ENCODE data around the gene DUSP22.

The DUSP22 gene

DNA sequence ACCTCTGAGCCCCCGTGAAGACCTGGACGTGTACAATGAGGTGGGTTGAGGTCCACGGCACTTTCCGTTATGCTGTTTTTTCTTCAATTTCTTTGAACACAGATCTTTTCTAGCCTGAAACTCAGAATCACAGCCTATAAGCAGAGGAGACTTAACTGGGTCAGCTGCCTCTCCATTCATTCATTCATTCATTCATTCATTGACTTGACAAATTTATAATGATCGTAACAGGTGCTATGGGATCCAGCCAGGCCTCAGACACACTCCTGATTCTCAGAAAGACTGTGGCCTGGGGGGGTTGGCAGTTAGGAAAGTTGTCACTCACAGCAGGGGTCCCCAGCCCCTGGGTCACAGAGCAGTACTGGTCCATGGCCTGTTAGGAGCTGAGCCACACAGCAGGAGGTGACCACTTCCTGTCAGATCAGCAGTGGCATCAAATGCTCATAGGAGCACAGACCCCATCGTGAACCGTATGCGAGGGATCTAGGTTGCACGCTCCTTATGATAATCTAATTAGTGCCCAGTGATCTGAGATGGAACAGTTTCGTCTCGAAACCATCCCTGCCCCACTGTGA, 60.7 kb downstream of the DUSP22 start:
- no peak for DNase-seq (ENCODE audit: low read depth)

DNA sequence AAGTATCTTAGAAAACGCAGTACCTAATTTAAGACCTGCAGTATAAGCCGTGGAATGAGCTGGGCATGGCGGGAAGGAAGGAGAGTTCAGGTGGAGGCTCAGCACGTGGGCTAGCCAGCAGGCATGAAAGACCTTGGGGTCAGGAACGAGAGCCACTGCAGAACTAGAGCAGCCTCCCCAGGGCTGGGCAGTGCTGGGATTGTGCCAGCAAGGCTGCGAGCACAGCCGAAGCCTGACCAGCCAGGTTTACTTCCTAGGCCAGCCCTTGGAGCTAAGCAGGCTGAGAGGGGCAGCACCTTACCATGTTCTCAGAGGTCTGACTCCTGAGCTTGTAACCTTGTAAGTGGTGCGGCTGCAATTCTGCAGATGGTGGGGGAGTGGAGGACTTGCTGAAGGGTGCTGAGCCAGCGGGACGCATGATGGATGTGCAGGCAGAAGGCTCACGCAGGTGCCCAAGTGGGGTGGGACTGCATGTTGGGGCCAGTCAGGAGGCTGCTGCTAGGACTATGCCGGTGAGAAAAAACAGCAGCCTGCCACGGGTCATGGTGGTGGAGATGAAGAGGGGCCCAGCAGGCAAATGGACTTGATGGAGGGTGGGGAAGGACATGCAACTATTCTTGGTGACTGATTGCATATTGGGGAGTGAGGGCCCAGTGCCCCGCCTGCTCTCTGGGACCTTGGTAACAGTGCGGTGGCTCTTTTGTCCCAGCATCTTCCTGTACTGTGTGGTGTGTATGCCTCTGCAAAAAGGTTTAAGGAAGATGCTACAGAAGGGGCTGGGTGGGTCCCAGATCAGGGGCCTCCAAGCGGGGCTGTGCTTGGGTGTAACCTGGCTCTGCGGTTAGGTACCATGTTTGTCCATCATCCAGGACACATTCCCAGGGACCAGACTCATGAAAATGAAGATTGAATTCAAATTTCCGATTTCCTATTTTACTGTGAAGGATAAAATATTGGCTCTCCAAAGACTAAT, 61.6 kb downstream of the DUSP22 start:
- DNase-seq (ENCODE audit: low read depth): no peak

DNA sequence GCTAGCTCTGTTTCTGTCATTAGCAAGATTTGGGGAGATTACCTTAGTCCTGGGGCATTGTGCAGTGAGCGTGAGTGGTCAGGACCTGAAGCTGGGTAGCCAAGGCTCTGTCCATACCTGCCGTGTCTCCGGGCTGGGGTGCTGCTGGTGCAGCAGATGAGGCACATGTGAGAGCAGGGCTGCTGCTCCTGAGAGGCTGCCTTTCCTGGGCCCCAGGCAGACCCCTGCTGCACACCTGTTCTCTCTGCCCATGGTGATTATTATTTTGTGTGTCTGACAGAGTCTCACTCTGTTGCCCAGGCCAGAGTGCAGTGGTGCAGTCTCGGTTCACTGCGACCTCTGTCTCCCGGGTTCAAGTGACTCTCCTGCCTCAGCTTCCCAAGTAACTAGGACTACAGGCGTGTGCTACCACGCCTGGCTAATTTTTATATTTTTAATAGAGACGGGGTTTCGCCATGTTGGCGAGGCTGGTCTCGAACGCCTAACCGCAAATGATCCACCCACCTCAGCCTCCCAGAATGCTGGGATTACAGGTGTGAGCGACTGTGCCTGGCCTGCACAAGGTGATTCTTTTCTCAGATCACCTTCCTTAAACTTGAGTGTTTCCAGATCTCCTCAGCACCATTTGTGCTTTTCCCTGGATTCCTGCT, 62.5 kb downstream of the DUSP22 start:
- DNase-seq (ENCODE audit: low read depth): no peak

DNA sequence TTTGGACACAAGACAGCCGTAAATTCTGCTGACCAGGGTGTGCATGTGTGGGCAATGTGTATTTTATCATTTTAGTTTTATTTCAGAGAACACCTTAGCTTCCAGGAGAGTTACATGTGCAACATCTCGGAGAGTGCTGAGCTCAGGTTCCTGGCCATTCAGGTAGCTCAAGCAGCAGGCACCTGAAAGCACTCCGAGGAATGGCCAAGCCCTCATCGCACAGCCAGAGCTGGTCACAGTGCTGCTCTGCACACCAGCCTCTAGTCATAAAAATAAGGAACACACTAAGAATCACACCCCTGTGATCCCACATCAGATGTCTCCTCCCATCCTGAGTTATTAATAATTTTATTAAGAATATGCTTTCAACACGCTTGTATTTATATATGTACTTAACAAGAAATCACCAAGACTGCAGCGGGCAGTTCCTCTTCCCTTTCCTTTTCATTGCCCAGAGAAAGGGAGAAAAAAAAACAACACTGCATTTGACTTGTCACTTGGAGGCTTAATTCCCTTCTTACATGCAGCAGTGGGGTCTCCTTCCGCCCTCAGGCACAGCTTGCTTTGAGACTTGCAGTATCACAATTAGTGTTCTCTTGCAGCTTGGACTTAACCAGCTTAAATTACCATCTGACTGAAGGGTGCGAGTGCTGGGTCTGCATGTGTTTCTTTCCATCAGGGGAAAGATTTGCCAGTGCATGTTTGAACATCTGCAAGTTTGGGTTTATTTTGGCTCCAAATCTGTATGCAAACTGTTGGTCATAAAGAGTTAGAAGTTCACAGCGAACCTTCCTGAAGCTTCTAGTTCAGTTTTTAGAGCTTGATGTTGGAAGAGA, 63.3 kb downstream of the DUSP22 start:
- DNase-seq (ENCODE audit: low read depth): no peak

DNA sequence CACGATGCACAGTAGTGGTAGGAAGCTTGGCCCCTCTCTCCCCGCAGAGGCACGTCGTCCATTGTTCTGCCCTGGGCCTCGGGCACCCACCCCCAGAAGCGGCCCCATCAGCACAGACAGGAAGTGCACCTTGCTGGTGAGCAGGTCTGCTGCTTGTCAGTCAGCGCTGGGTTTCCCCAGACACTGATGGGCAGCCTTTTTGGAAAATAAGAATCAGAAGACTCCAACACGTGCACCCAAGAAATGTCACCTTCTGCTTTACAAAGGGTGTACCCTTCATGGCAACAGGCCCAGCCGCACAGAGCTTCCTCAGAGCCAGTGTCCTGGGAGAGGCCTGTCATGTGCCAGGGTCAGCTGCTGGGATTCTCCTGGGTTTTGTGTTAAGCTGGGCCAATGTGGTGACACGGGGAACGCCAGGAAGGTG, 64.6 kb downstream of the DUSP22 start:
- no peak for DNase-seq (ENCODE audit: low read depth)

DNA sequence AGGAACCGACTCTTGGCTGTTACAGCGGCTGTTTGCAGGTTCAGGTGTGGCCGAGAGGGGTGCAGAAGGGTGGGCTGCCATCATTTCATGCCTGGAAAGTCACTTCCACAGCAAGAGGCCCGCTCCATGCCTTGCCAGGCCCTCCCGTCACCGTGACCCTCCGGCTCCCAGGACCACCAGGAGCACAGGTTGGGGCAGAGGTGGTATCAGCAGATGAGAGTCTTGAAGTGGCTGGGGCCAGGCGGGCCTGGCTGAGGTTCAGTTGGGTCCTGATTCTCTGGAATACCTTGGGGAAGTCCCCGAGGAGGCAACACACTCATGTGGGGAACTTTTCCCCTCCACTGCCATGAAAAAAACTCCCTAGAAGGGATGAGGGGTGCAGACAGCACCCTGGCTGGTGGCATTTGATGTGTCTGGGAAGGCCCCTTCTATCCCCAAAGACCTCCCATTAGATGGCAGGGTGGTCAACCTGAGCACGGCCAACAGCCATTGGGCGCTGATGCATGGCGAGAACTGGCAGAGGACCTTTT, 65.0 kb downstream of the DUSP22 start:
- DNase-seq (ENCODE audit: low read depth): no peak

DNA sequence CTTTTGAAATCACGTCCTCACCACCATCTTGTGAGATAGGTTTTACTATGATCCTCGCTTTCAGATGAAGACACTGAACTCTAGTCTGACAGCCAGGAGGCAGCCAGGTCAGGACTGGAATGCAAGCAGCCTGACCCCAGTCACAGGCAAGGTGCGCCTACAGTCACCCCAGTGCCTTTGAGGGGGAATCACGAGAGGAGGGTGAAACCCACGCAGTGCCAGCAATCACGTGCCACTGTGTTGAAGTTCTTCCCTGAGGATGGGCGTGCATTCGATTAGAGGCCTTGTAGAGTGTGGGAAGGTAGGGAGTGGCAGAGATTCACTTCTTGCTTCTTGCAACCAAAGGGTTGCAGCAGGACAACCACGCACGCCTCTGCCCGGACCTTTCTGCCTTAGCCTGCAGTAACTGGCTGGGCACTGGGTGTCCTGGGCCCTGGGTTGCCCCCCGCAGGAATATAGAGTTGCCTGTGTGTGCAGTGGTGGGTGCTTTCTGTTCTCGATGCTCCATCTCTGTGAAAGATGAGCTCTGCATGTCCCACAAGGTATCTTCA, 65.6 kb downstream of the DUSP22 start:
- no peak for DNase-seq (ENCODE audit: low read depth)

DNA sequence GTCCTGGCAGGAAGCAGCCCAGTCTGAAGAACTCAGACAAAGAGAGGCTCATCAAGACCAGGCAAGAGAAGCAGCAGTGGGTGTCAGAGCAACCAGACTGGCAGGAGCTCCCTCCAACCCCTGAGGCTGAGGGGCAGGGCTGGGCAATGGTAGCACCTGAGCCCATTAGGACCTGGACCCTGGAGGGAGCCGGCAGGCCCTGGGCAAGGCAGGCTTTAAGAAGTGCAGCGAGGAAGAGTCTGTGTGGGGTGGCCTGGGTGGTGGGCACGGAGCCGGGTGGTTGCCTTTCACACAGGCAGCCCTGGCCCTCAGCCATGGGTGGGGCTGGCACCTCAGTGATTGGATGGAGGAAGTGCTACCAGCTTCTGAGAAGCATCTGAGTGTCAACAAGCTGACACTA, 66.1 kb downstream of the DUSP22 start:
- no peak for DNase-seq (ENCODE audit: low read depth)

DNA sequence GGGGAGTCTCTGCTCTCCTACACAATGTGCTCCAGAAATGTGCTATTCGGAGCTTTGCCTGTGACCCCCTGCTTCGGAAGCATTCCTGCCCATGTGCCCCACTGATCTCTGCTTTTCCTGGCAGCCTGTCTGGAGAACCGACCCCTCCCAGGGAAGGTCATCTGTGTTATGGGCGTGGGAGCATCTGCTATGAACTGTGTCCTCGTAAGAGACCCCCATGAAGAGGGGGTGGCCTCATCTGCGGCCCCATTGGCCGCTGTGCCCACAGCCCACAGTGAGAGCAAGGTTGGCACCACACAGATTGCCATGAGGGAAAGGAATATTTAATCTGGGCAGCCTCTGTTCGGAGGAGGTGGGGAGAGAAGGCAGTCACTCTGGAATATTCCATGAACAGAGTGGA, 66.6 kb downstream of the DUSP22 start:
- no peak for DNase-seq (ENCODE audit: low read depth)

DNA sequence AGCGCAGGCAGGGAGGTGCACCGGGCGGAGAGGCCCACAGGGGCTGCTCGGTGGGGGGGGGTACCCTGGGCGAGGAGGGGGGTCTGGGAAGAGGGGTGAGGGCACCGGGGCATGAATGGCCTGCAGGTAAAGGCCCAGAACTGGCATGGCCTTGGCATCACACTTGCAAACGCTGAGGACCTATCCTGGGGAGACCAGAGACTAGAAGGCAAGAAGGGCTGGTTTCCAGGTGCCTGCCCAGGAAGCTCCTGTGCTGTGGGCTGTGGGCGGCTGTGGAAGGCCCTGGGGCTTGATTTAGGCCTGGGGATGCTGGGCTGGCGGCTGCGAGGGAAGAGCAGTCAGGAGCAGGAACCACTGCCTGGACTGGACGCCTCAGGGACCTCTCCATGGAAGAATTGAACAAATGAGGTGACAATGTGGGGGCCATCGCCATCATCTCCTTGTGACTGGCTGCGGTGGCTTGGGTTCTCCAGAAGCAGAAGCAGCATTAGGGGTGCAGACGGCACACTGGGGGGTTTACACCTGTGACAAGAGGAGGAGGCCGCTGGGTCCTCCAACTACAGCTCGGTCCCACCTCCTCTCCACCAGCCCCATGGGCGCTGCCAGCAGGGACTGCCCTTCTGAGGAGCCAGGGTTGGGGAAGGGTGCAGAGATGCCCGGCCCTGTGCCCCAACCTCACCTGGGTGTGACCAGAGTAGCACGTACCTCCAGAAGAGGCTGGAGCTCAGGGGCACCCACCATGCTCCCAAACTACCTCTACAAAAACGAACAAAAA, 67.2 kb downstream of the DUSP22 start:
- no peak for DNase-seq (ENCODE audit: low read depth)

DNA sequence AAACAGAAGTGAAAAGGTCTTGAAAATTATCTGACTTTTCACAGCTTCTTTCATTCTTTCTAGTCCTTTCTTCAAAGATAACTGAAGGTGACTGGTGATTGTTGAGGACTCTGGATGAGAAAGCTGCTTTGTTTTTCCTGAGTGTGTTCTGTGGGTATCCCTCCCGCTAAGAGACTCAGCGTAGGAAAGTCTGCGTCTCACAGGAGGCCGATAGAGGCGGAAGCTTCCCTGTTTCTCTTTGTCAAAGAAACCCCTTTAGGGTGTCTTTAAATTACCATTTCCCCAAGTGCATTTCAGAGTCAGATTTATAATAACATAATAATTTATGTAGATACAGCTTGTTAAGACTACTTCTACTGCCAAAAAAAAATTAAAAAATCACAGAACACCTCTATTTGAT, 68.1 kb downstream of the DUSP22 start:
- no peak for DNase-seq (ENCODE audit: low read depth)

DNA sequence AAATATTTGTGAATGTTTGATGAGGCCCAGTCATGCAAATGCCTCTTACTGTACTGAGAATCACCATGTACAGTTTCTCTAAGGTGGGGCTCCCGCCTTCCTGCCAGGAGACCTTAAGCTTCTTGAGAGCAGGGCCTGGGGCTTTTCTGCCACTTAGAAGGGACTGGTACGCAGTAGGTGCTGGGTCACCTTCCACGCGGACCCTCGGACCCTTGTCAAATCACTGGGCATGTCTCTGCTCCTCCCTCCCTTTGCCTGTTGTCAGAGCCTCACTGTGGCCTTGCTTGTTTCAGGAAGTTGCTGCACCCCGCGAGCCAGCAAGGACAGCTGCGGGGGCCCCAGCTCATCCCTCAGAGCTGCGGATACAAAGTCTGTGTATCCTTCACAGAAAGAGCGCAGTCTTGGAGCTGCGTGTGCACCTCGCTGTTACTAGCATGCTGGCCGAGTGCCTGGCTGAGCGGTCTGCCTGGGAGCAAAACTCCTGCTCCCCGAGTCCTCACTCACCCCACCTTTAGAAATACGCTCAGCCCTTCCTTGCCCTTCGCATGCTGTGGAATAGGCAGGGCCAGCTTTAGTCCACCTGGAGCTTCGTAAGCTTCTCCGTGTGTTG, 68.6 kb downstream of the DUSP22 start:
- no peak for DNase-seq (ENCODE audit: low read depth)

DNA sequence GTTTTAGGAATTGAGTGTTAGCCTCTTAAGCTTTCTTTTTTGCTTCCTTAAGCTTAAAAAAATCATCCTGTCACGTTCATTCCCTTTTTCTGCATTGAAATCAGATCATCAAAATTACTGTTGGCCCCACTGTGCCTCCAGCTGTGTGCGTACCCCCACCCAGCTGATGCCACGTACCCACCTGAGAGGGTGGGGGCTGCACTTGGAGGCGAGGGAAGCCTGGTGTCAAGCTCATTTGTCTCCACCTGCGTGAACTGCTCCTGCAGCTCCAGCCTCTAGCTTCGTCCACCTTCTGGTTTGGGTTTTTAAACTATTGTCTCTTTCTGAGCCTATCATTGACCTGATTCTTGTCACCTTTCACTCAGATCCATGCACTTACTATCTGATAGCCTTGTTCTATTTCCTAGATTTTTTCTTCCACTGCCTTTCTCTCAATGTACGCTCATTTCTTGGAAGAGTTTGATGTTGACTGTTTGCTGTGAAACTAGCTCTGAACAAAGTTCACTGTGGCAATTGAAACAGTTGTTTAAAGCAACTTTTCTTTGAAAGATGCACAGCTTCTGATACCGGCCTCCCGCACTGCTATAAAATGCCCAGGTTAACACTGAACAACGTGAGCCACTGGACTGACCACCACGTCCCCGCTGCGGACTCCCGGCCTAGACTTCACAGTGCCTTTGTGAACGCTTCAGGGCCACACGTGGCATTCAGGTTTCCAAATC, 69.3 kb downstream of the DUSP22 start:
- DNase-seq (ENCODE audit: low read depth): no peak

DNA sequence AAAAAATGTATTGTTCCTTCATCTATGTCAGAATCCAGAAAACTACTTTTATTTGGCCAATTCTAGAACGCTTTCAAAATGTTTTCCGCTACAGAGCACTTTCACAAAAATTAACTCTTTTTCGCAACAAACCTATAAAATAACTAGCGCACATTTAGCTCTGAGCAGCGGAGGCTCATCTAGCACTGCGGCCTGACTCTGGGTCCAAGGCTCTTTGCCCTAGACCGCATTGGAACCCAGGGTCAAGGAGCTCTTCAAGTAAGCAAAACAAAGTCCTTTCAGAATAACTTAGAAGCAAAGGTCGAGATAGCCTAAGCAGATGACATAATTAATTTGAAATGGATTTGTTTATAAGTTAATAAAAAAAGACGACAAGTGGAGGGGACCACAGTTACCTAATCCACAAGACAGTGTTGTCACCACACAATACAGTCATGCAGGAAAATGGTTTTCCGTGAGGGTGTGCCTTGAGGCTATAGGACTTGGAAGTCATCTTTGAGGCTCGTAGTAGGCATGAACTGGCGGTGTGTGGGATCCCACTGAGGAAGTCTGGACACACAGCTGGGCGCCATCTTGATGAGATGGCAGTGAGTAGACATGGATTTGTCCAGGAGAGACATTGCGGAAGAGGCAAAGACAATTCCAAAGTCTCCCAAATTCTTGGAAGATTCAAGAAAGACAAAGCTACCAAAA, 70.1 kb downstream of the DUSP22 start:
- no peak for DNase-seq (ENCODE audit: low read depth)

DNA sequence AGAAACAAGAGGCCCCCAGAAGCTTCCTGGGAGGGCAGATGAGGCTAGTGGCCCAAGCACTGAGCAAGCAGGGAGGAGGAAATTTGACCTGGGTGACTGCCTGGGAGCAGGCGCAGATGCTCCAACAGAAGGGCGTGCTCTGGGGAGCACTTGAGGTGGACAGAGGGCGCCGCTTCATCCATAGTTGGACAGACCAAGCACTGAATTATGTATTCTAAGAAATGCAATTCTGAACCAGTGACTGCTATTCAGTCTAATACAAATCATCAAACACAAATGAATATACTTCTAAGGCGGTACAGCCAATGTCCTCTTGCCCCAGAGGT, 70.6 kb downstream of the DUSP22 start:
- DNase-seq (ENCODE audit: low read depth): no peak

DNA sequence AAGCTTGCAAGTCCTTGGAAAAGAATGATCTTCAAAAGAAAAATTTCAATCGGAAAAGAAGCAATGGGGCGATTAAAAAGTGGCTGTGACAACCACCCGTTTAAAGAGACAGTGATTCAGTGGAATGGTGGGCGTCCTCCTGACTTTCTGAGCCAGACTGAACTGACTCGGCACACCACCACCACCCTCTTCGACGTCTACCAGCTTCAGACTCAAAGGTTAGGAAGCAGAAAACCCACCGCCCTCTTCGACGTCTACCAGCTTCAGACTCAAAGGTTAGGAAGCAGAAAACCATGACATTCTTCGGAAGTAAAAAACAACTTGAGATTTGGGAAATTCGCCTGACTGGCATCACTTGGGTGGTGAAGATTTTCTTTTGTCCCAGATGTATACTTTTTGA, 71.0 kb downstream of the DUSP22 start:
- DNase-seq (ENCODE audit: low read depth): no peak

DNA sequence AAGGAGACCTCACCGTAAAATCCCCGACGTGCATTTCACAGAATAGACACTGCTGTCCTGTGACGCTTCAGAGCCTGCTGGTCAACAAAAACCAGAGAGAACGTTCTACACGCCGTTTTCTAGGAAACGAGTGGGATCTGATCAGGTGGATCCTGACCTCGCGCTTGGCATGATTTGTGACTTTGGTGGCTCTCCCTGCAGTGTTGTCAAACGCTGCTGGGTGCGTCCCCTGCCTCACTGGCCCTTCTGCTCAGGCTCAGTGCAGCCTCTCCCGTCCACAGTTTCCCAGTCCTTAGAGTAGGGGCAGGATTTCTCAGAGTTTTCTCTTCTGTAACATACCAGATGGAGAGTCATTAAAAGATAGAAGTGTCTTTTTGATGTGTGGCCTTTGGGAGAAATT, 71.6 kb downstream of the DUSP22 start:
- no peak for DNase-seq (ENCODE audit: low read depth)

DNA sequence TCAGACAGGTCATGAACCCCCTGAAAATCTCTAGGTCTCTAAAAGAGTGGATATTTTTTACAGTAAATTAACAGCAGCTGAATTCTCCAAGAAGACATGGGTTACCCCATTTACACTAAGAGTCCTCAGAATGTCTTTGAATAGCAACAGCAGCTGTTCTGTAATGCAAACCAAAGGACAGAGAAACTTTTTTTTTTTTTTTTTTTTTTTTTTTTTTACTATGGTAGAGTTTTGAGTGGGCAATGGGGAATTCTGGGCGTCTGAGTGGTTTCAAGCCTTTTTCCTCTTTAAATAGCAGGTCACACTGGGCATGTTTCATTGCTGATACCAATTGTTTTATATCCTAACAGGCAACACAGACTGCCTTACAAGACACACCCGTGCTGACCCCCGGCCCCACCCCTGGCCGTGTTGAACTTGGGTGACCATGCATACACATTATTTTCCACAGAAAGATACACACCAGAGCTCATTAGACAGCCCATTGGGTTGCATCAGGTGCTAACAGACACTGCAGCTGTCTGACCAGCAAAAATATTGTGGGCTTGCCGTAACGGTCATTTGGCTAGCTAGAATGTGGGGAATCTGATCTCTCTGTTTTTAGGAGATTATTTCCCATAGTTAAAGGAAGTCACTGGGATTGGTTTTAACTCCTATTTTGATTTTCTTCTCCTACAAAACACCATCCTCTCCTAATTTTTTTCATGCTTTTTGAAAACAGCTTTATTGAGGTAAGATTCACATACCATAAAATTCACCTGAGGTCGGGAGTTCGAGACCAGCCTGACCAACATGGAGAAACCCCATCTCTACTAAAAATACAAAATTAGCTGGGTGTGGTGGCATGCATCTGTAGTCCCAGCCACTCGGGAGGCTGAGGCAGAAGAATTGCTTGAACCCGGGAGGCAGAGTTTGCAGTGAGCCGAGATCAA, 72.6 kb downstream of the DUSP22 start:
- DNase-seq (ENCODE audit: low read depth): no peak
